ENCODE results near the gene BICC1.

The BICC1 gene

GRCh38 chr10:58582045-58582444 is 69.4 kb downstream of the BICC1 start:
- no peak for TF ChIP-seq CTCF (IDR thresholded peaks at IDR 0.05)
- no peaks in the 10 kb centered on the region for H3K9me3 ChIP-seq

GRCh38 chr10:58585435-58585834 is 72.8 kb downstream of the BICC1 start:
- H3K27ac ChIP-seq: peak overlapping the region; percentile 27
- peaks cover 0 to 17% of the 10 kb centered on the region in 2 experiments for H3K4me1 ChIP-seq (ENCODE audit: control insufficient read depth in 1 of 2, insufficient read depth in 1 of 2, low read depth in 1 of 2, low read length in 1 of 2)
- H3K4me3 ChIP-seq (ENCODE audit: low read depth in 1 of 2, low read length in 1 of 2): no peak overlapping the region
- H3K9me3 ChIP-seq: no peaks in the 10 kb centered on the region
- TF ChIP-seq CTCF (IDR thresholded peaks at IDR 0.05): no peak
- no peaks in the 10 kb centered on the region for H3K36me3 ChIP-seq
- no peaks in the 10 kb centered on the region for H3K27me3 ChIP-seq

More at GRCh38 chr10:58582045-58582444, 69.4 kb downstream of the BICC1 start:
- Histone ChIP-seq H3K4me1 (ENCODE audit: control insufficient read depth in 1 of 2, insufficient read depth in 1 of 2, low read depth in 1 of 2, low read length in 1 of 2) (peaks cover 18 to 33% of the 10 kb centered on the region in 2 experiments), H3K27ac (no peak overlapping the region), H3K4me3 (ENCODE audit: low read depth in 1 of 2, low read length in 1 of 2) (no peak overlapping the region), H3K36me3 (no peaks in the 10 kb centered on the region), H3K27me3 (no peaks in the 10 kb centered on the region)

- H3K4me1 ChIP-seq (ENCODE audit: control insufficient read depth in 1 of 2, insufficient read depth in 1 of 2, low read depth in 1 of 2, low read length in 1 of 2): peaks cover 9 to 28% of the 10 kb centered on the region in 2 experiments
- no peaks in the 10 kb centered on the region for H3K9me3 ChIP-seq
- no peaks in the 10 kb centered on the region for H3K36me3 ChIP-seq
- no peaks in the 10 kb centered on the region for H3K27me3 ChIP-seq
- TF ChIP-seq CTCF (IDR thresholded peaks at IDR 0.05): no peak
- H3K4me3 ChIP-seq (ENCODE audit: low read depth in 1 of 2, low read length in 1 of 2): no peak overlapping the region
- H3K27ac ChIP-seq: no peak overlapping the region
Measured at GRCh38 chr10:58586282-58587245, 73.9 kb downstream of the BICC1 start.

GRCh38 chr10:58587676-58588075 is 75.0 kb downstream of the BICC1 start:
- Histone ChIP-seq H3K4me1 (ENCODE audit: control insufficient read depth in 1 of 2, insufficient read depth in 1 of 2, low read depth in 1 of 2, low read length in 1 of 2) (peaks cover 18 to 39% of the 10 kb centered on the region in 2 experiments), H3K27ac (no peak overlapping the region), H3K9me3 (no peaks in the 10 kb centered on the region), H3K4me3 (ENCODE audit: low read depth in 1 of 2, low read length in 1 of 2) (no peak overlapping the region), H3K27me3 (no peaks in the 10 kb centered on the region), H3K36me3 (no peaks in the 10 kb centered on the region)
- TF ChIP-seq CTCF (IDR thresholded peaks at IDR 0.05): no peak

GRCh38 chr10:58588673-58589265 is 76.1 kb downstream of the BICC1 start:
- H3K4me3 ChIP-seq (ENCODE audit: low read depth in 1 of 2, low read length in 1 of 2): no peak overlapping the region
- peaks cover 26 to 48% of the 10 kb centered on the region in 2 experiments for H3K4me1 ChIP-seq (ENCODE audit: control insufficient read depth in 1 of 2, insufficient read depth in 1 of 2, low read depth in 1 of 2, low read length in 1 of 2)
- H3K9me3 ChIP-seq: no peaks in the 10 kb centered on the region
- H3K27me3 ChIP-seq: no peaks in the 10 kb centered on the region
- no peaks in the 10 kb centered on the region for H3K36me3 ChIP-seq
- no peak for TF ChIP-seq CTCF (IDR thresholded peaks at IDR 0.05)
- H3K27ac ChIP-seq: no peak overlapping the region

All from neutrophil (primary cell).